Midbrain (tissue), 1 donor: ENCODE data around the gene SPATA24.
"Not testable (repeated sequence)": the region's sequence is repeated elsewhere in the genome, so short reads cannot be mapped to it uniquely, and the experiment has no call there.

Experiments used
- DNase-seq: peaks from one replicate; lab custom pipeline; 2025; lab: John Stamatoyannopoulos, UW

The SPATA24 gene, protein sequence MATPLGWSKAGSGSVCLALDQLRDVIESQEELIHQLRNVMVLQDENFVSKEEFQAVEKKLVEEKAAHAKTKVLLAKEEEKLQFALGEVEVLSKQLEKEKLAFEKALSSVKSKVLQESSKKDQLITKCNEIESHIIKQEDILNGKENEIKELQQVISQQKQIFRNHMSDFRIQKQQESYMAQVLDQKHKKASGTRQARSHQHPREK

DNA sequence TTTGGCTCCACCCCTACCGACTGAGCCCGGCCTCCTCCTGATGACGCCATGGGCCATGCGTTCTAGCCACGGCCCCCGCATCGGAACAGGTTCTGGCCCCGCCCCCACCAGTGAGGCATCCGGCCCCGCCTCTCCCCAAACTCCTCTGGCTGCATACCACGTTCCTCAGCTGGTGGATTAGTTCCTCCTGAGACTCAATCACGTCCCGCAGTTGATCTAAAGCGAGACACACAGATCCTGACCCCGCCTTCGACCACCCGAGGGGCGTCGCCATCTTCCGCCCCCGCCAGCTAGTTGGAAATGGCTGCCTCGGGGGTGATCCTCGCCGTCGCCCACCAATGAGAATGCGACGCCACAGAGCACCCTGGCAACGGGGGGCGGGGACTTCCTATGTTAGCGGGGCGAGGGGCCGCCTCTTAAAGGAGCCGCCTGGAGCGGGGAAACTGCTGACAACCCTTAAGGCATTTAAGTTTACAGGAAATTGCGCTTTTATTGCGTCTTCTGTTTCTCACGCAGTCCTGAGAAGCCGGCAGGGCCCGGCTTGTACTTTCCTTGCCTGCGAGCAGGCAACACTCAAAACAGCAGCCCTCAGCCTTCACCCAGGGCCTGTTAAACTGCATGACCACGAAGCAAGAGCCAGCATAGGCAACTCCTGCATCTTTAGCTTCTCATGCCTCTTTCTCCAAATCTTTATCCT is at the start of gene SPATA24:
SPATA24 (minus strand) TSS at position 303 of the 697 bp plus-strand sequence; CDS start at position 274, 29 bp downstream.
- peak; percentile 98 for DNase-seq

DNA sequence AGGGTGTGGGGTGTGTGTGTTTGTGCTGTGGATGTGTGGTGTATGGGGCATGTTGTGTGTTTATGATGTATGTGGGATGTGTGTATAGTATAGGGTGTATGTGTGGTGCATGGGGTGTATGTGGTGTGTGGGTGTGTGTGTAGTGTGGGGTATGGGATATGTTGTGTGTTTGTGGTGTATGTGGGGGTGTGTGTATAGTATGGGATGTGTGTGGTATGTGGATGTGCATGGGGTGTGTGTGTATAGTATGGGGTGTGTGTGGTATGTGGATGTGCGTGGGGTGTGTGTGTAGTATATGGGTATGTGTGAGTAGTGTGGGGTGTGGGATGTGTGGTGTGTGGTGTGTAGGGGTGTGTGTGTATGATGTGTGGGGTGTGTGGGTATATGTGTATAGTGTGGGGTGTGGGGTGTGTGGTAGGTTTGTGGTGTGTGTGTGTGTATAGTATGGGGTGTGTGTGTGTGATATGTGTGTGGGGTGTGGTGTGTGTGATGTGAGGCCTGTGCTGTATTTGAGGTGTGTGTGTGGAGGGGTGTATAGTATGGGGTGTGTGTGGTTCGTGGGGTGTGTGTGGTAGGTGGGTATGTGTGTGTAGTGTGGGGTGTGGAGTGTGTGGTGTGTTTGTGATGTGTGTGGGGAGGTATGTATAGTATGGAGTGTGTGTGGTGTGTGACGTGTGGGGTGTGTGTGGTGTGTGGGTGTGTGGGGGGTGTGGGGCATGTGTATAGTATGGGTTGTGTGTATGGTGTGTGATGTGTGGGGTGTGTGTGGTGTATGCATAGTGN is 48.2 kb upstream of the SPATA24 start:
- no peak for DNase-seq

DNA sequence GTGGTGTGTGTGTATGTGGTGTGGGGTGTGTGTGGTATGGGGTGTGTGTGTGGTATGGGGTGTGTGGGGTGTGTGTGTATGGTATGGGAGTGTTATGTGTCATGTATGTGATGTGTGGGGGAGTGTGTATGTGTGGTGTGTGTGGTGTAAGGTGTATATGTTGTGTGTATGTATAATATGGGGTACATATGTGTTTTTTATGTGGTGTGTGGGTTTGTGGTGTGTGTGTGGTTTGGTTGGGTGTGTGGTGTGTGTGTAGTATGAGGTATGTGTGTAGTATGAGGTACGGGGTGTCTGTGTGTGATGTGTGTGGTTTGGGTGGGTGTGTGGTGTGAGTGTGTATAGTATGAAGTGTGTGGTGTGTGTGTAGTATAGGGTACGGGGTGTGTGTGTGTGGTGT is 47.3 kb upstream of the SPATA24 start:
- no peak for DNase-seq

DNA sequence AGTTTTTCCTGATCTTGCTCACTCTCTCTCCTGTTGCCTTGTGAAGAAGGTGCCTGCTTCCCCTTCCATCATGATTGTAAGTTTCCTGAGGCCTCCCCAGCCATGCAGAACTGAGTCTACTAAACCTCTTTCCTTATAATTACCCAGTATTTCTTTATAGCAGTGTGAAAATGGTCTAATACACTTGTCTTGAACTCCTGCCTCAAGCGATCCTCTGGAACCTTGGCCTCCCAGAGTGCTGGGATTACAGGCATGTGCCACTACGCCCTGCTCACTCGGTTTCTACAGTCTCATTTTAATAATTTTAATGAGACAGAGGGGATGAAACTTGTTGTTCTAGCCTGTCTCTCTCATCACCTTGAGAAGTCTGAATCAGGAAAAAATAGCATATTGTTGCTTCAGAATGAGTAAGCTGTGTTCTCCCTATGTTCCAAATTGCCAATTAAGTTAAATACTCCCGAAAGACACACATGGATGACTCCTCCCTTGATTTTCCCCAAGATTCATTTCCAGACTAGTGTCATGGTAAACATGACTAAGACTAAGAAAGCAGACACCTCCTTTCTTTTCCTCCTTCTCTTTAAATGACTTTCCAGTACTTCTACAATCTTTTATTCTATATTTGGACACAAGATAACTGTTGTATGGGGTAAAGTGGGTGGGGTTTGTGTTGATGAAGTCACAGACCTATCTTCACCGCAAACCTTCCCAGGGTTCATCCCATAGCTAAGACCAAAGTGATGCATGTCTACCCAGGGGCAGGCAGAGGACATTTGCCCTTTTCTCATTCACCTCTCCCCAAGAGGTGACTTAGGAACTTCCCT is 43.3 kb upstream of the SPATA24 start:
- DNase-seq, result no peak

DNA sequence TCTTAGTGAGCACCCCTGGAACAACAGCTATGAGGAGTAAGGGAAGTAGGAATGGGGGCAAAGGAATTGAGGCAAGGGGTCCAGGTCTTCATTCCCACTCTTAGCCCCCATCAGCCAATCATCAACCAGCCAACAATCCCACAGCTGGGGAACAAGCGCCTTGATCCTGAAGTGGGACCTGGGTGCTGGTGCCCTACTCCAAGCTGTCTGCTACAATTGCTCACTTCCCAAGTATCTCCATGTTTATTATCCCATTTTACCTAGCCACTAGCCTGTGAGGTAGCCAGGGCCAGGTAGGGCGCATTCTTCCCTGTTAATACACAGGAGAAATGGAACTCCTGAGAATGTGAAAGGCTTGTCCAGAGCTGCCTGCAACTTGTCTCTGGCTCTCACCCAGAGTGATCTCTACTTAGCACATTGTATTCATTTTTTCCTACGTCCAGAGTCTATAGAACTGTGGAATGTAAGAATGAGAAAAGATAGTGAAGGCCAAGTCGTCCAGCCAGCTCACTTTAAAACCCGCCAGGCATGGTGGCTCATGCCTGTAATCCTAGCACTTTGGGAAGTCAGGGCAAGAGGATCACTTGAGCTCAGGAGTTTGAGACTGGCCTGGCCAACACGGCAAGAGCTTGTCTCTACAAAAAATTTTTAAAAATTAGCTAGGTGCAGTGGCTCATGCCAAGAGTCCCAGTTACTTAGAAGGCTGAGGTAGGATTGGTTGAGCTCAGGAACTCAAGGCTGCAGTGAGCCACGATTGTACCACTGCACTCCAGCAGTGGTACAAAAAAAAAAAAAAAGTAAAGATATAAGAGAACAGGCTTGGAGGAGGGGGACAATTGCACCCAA is 41.7 kb upstream of the SPATA24 start:
- DNase-seq, result no peak

DNA sequence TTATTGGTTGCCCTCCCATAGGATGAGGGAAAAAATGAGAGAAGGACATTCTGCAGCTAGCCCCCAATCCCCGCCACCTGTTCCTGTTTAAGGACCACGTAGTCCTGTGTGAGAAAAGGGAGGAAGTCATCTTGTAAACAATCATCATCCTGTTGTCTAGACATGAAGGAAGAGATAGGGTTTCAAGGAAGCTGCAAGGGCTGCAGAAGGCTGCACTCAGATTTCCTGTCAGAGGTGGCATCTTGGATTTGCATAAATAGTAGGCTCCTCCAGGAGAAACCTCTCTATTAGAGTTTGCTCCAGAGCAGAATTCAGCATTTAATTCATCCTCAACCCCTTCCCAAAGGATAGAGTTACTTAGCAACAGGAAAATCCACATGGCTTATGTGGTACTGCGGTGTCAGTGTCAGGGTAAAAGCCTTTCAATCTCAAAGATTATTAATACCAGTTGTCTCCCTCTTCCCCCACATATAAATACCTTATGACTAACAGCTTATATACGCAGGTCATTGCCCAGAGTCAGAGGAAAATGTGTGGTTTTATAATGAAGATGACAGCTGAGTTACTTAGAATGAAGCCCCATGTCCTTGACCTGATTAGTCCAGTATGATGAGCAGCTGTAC is 40.1 kb upstream of the SPATA24 start:
- peak; percentile 8 for DNase-seq

DNA sequence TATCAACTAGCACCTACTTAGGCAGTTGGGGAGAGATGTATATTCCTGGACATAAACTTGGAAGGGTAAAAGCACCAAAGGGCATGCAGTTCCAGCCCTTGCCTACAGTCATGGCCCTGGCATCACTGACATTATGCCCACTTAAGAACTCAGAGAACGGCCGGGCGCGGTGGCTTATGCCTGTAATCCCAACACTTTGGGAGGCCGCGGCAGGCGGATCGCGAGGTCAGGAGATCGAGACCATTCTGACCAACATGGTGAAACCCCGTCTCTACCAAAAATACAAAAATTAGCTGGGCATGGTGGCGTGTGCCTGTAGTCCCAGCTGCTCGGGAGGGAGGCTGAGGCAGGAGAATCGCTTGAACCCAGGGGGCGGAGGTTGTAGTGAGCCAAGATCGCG is 36.5 kb upstream of the SPATA24 start:
- DNase-seq, result not testable (repeated sequence)

DNA sequence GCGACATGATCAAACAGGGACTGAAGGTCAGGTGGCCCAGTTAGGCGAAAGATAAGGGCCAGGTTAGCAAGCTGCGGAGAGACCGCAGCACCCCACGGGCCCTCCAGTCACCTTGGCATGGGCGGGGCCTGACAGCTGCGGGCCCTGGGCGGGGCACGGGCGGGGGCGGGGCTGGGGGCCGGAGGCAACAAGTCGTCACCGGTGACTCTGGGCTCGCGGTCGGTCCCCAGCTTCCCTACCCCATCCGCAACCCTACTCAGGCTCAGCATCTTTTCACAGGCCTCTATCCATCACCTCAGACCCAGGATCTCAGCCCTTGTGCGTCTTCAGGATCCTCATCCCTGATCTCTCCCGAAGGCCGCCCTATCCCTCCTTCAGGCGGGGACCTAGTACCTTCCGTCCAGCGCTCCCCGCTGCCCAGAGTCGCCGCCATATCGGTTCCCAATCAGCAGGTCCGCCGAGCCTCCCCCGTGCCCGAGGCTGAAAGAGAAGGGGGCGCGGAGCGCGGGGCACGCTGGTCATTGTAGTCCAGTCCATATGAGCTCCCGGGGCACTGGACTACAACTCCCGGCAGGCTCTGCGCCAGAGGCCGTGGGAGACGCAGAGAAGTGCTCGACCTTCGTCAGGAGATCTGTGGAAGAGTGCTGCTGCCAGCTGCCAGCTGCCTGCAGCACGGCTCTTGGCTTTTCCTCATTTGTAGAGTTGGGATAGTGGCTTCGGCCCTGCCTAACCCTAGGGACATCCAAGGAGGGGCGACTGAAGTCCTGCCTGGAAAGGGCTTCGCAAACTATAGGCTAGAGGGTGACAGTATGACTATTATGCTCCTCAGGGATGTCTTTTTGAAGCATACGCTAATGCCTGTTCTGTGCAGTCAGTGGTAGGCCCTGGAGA is 35.4 kb upstream of the SPATA24 start, which contains the start of gene DNAJC18:
DNAJC18 (minus strand) TSS at position 513 of the 891 bp plus-strand sequence; CDS start at position 433, 80 bp downstream.
- DNase-seq, result peak; percentile 93

DNA sequence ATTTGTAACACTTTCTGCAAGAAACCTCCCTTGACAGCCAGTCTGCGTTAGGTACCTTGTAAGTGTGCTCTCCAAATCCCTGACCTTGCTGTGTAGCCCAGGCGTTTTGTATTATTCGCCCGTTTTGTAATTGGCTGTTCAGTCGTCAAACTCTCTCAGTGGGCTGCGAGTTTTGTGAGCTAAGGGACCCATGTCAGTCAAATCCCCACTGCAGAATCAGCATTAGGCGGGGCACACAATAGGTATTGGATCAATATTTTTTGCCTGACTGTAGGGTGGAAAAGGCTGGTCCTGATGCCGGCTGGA is 34.8 kb upstream of the SPATA24 start:
- no peak for DNase-seq

DNA sequence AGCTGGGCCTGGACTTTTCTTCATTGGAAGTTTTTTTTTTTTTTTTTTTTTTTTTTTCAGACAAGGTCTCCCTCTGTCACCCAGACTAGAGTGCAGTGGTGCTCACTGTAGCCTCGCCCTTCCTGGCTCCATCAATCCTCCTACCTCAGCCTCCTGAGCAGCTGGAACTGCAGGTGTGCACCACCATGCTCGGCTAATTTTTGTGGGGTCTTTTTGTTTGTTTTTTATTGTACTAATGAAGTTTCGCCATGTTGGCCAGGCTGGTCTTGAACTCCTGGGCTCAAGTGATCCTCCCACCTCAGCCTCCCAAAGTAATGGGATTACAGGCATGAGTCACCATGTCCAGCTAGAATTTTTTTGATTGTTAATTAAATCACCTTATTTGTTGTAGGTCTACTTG is 31.8 kb upstream of the SPATA24 start:
- DNase-seq, result no peak

DNA sequence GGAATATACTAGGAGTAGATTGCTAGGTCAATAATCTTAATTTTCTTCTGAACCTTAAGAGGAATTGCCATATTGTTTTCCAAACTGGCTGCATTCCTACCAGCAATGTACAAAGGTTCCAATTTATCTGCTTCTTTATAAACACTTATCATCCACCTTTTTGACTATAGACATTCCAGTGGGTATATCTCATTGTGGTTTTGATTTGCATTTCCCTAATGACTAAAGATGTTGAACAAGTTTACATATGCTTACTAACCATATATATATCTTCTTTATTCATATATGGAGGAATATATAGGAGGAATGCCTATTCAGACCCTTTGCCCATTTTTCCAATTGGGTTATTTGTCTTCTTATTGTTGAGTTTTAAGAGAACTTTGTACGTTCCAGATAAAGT is 27.8 kb upstream of the SPATA24 start:
- no peak for DNase-seq

DNA sequence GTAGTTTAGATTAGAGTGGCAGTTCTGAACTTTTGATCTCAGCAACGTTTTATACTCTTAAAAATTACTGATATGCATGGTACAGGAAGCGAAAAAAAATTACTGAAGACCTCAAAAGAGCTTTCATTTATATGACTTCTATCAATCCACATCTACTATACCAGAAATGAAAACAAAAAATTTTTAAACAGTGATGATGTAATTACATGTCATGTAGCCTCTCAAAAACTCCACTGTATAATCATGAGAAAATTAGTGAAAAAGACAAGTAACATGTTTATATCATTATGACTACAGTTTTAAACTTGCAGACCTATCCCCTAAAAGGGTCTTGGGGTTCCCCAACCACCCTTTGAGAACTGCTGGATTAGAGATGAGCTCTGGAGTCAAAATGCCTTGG is 26.1 kb upstream of the SPATA24 start:
- no peak for DNase-seq

DNA sequence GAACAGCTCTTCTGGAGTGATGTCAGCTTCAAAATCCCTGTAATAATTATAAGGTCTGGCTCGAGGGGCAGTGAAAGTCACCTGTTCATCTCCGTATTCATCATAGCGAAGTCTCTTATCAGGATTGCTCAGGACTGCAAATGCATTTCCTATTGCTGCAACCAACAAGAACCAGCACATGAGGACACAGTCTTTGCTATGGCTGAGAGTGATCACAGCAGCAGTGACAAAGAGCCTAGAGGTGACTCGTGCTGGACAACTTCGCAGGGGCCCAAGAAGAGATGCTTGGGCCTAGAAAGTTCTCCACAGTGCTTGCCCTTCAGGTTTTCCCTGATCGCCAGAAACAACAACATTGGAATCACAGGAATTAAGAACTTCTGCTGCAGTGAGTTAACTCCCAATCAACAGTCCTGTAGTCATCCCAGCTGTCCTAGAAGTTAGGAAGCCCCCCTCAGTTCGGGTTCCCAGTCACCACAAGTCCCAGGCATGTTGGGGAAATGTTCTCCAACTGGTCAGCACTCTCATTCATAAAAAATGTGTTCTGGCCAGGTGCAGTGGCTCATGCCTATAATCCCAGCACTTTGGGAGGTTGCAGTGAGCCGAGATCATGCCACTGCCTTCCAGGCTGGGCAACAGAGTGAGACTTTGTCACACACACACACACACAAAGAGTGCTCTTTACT is 22.5 kb upstream of the SPATA24 start:
- no peak for DNase-seq

DNA sequence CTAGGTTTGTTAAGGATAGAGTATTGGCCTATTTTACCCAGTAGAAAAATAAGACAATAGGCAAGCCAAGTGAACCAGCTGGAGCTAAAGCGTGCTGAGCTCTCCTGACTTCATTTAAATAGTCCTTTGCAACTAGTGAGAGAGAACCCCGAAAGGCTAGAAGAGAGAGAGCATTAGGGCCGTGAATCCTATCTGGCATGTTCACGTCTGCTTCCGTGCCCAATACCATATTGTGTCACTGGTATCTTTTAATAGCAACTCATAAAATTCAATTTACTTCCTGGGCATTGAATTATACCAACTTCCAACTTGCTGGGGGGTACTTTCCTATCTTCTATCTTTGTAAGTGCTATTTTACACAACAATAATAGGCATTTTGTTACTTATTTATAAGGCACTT is 21.6 kb upstream of the SPATA24 start:
- DNase-seq, result no peak

DNA sequence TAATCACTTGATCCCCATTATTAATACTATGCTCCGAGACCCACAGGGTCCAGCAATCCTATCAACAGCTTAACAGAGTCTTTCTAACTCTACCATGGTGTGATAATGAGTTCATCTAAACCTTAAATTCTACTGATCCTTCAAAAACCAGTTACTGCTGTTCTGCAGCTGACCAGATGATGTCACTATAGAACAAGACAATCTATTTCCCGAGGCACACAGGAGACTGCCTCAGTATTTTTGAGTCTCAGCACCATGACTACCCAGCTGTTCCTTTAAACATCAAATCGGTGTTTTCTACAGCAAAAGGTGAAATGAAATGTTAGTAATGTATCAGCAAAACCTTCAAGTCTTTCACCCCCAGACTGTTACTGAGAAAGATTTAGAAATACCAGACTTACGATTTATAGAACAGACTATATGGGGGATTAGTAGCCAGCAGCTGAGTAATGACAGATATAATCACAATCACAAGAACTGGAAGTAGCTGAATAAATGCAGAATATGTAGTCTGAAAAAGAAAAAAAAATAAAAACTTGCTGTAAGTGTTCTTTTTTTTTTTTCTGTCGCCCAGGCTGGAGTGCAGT is 18.5 kb upstream of the SPATA24 start:
- peak; percentile 76 for DNase-seq

DNA sequence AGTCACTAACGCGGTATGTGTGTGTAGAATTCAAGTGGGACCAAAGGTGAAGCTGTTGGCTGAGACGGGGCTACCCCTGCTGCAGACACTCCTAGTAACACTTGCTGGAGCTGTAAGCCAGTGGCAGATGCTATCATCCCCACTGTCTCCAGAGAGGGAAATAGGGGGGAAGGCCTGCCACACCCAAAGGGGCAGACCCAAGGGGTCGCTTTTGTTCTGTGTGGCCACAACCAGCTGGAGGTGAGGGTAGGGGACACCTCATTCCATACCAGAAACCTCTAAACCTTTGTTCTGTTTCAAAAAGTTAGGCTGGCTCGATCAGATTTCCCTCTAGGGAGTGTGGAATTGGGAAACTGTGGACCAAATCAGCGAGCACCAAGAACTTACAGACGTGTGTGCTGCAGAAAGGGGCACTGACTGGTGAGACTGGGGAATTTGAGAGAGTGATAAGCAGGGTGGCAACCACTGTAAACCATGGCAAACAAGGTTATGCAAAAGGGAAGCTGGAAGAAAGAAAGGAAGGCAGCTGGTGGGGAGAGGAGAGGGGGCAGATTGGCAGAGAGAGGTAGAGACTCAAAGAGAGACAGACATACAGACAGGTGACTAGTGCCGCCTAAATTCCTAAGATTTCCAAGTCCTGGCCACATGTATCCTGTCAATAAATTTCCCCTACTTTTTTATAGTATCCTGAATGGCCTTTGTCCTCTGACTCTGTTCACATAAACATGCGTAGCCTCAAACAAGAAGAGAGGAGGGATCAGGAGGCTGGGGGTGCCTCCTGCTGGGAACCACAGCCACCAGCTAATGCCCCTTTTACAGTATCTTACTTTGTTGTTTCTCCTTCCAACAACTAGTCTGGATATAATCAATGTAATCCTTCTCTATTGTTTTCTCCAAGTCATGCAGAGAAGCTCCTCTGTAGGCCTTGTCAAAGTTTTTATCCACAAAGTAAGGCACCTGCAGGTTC is 15.6 kb upstream of the SPATA24 start:
- no peak for DNase-seq

DNA sequence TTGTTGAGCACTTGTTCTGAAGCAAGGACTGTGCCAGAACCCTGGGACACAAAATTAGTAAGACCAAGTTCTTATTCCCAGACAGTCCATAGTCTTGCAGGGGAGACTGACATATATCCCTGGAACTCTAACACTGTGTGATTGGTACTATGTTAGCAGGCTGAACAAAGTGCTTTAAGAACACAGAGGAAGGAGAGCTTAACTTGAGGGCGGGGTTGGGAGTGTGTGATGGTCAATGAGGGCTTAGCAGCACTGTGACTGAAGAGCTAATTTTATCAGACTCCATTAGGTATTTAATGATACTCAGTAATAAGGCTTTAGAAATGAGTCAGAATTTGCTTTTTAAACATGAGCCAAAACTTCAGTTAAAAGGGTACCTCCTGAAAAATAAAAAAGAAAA is 14.9 kb upstream of the SPATA24 start:
- DNase-seq, result no peak

DNA sequence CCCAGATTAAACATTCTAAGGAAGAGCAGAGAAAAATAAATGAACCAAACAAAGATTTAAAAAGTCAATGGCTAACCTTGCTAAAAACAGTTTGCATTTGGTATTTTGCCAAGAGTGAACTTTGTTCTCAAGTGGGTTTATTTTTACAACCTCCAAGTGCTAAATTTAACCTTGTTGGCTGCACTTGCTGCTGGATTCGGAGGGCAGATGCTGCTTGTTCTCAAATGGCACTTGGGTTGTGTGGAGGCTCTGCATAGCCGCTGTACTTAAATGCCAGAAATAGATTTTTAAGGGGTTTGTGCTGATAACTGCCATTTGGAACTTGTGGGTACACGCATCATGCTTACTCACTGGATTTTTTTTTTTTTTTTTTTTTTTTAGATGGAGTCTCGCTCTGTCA is 13.3 kb upstream of the SPATA24 start:
- peak; percentile 68 for DNase-seq
